ENCODE results near the gene PCBP3.

DNA sequence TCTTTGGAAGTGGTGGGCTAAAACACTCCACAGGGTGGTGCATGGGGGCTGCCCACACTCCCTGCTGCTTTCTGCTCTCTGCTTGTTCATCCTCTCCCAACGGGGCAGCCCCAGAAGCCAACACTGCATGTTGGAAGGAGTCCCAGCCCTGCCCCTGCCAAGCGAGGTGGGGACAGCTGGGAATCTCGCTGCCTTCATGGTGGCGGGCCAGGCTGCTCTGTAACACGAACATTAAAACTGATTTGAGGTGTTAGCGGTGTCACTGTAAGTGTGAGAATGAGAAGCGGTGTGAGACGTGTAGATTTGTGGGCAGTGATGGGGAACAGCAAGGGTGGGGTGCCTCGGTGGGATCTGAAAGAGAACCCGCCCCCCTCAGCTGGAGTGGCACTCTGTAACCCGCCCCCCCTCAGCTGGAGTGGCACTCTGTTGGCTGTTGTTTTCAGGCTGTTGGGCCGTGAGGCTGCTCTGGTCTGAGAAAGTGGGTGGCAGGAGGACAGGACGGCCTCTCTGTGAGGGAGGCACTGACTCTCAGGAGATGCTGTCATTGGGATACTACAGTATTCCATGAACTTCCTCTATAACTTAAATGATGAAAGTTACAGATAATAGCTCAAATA lies 80.9 kb downstream of the PCBP3 start:
- TF ChIP-seq POLR2A (IDR thresholded peaks at IDR 0.05) = no peak
- TF ChIP-seq, protein P1, sequence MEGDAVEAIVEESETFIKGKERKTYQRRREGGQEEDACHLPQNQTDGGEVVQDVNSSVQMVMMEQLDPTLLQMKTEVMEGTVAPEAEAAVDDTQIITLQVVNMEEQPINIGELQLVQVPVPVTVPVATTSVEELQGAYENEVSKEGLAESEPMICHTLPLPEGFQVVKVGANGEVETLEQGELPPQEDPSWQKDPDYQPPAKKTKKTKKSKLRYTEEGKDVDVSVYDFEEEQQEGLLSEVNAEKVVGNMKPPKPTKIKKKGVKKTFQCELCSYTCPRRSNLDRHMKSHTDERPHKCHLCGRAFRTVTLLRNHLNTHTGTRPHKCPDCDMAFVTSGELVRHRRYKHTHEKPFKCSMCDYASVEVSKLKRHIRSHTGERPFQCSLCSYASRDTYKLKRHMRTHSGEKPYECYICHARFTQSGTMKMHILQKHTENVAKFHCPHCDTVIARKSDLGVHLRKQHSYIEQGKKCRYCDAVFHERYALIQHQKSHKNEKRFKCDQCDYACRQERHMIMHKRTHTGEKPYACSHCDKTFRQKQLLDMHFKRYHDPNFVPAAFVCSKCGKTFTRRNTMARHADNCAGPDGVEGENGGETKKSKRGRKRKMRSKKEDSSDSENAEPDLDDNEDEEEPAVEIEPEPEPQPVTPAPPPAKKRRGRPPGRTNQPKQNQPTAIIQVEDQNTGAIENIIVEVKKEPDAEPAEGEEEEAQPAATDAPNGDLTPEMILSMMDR (IDR thresholded peaks at IDR 0.05) = no peak
